ENCODE results near the gene EFNA5. TPM values are rescaled to one million over a fixed set of nuclear protein-coding genes. Genes with fewer than 3 reads are reported as not detected.

EFNA5 gene
- total and polyA plus RNA-seq, 10 of the 15 experiments (the other 5 are each of a cell fraction or from before 2014, with no cell fraction given): 0.19 to 12.6 (median 3.9) TPM

GRCh38 chr5:107672211-107673038, 1.7 kb upstream of the EFNA5 start (continued):
- TF ChIP-seq IRF4 (IDR thresholded peaks at IDR 0.05; ENCODE audit: low read depth, low read length): no peak
- peak; percentile 20; the same call in 1 of the 2 replicates for TF ChIP-seq MTA2 (IDR thresholded peaks at IDR 0.05; ENCODE audit: low read depth)
- no peak for TF ChIP-seq CUX1 (IDR thresholded peaks at IDR 0.05; ENCODE audit: insufficient replicate concordance, low read depth, low read length)
- no peak for TF ChIP-seq E2F8 (IDR thresholded peaks at IDR 0.05; ENCODE audit: low read depth, partially characterized antibody)
- TF ChIP-seq MEF2B (IDR thresholded peaks at IDR 0.05; ENCODE audit: partially characterized antibody, poor library complexity, severe bottlenecking): no peak
- TF ChIP-seq RELA (IDR thresholded peaks at IDR 0.05; ENCODE audit: borderline replicate concordance, partially characterized antibody): no peak
- no peak for TF ChIP-seq ASH2L (IDR thresholded peaks at IDR 0.05; ENCODE audit: borderline replicate concordance, low read depth)
- no peak for TF ChIP-seq NFXL1 (IDR thresholded peaks at IDR 0.05; ENCODE audit: borderline replicate concordance)
- peak; percentile 63 for TF ChIP-seq ZNF384 (IDR thresholded peaks at IDR 0.05; ENCODE audit: borderline replicate concordance, low read depth, low read length)
- no peak for TF ChIP-seq CBFB (IDR thresholded peaks at IDR 0.05; ENCODE audit: low read depth)
- no peak for TF ChIP-seq POLR2AphosphoS2 (IDR thresholded peaks at IDR 0.05; ENCODE audit: low read depth, low read length)
- no peak for TF ChIP-seq CEBPZ (IDR thresholded peaks at IDR 0.05; ENCODE audit: low read depth, low read length)
- TF ChIP-seq CHD2 (IDR thresholded peaks at IDR 0.05; ENCODE audit: borderline replicate concordance, low read depth, low read length): 0 out of 2 replicates have a peak, but pooled peaks have one; percentile 36
